H9 (cell line): ENCODE data around the gene ACKR4. TPM values are rescaled to one million over a fixed set of nuclear protein-coding genes. Genes with fewer than 3 reads are reported as not detected.

ENCODE experiments used
- DNase-seq: peaks from one replicate; pipeline ENCODE4 v3.0.0-alpha.2; 2017
- H2AFZ ChIP-seq: one replicate; pipeline ENCODE4 v1.6.1; 2013; ENCODE audit warnings: mild to moderate bottlenecking, low read length, control low read depth, moderate library complexity
- H2AK5ac ChIP-seq: 2 replicates; pipeline ENCODE4 v1.6.1; 2013; ENCODE audit warnings: low read length, control low read depth, mixed read lengths; ENCODE audit not compliant: insufficient read length
- H2BK120ac ChIP-seq: one replicate; pipeline ENCODE4 v1.6.1; 2013; ENCODE audit warnings: low read depth, mild to moderate bottlenecking, low read length, control low read depth, inconsistent platforms; ENCODE audit not compliant: poor library complexity, severe bottlenecking
- H2BK12ac ChIP-seq: 2 replicates; pipeline ENCODE4 v1.6.1; 2013; ENCODE audit warnings: low read length, control low read depth, mixed read lengths, low read depth; ENCODE audit not compliant: insufficient read length
- H2BK15ac ChIP-seq: 2 replicates; pipeline ENCODE4 v1.6.1; 2013; ENCODE audit warnings: low read depth, low read length, control low read depth
- H2BK20ac ChIP-seq: one replicate; pipeline ENCODE4 v1.6.1; 2013; ENCODE audit warnings: low read depth, mild to moderate bottlenecking, low read length, control low read depth, inconsistent platforms; ENCODE audit not compliant: poor library complexity, severe bottlenecking
- H2BK5ac ChIP-seq: 2 replicates; pipeline ENCODE4 v1.6.1; 2013; ENCODE audit warnings: low read length, control low read depth, mixed read lengths; ENCODE audit not compliant: insufficient read length
- H3K14ac ChIP-seq: 2 replicates; pipeline ENCODE4 v1.6.1; 2013; ENCODE audit warnings: low read length, control low read depth; ENCODE audit not compliant: insufficient read depth
- H3K18ac ChIP-seq: 2 replicates; pipeline ENCODE4 v1.6.1; 2013; ENCODE audit warnings: low read depth, mild to moderate bottlenecking, mixed read lengths, low read length, control low read depth; ENCODE audit not compliant: insufficient read length
- H3K23ac ChIP-seq: 2 replicates; pipeline ENCODE4 v1.6.1; 2013; ENCODE audit warnings: low read length, control low read depth, mixed read lengths, low read depth; ENCODE audit not compliant: insufficient read length
- H3K23me2 ChIP-seq: 2 replicates; pipeline ENCODE4 v1.6.1; 2013; ENCODE audit warnings: low read depth, mild to moderate bottlenecking, mixed read lengths, low read length, control low read depth; ENCODE audit not compliant: insufficient read length, poor library complexity, severe bottlenecking
- H3K27ac ChIP-seq: 2 replicates; pipeline ENCODE4 v1.5.1; 2013; ENCODE audit warnings: low read length, control low read depth, mixed read lengths, low read depth; ENCODE audit not compliant: insufficient read length
- H3K27me3 ChIP-seq: 2 replicates; pipeline ENCODE4 v1.6.1; 2013; ENCODE audit warnings: low read length, control low read depth, inconsistent platforms; ENCODE audit not compliant: insufficient read depth
- H3K4ac ChIP-seq: 2 replicates; pipeline ENCODE4 v1.6.1; 2013; ENCODE audit warnings: low read depth, mild to moderate bottlenecking, control low read depth, inconsistent platforms, low read length, moderate library complexity
- H3K4me1 ChIP-seq: 2 replicates; pipeline ENCODE4 v1.6.1; 2013; ENCODE audit warnings: low read length, control low read depth, inconsistent platforms; ENCODE audit not compliant: insufficient read depth
- H3K4me2 ChIP-seq: 2 replicates; pipeline ENCODE4 v1.6.1; 2013; ENCODE audit warnings: low read length, control low read depth, mixed read lengths; ENCODE audit not compliant: insufficient read length, insufficient read depth
- H3K56ac ChIP-seq: 2 replicates; pipeline ENCODE4 v1.6.1; 2013; ENCODE audit warnings: low read depth, mild to moderate bottlenecking, mixed read lengths, low read length, control low read depth; ENCODE audit not compliant: insufficient read length
- H3K79me1 ChIP-seq: 2 replicates; pipeline ENCODE4 v1.6.1; 2013; ENCODE audit warnings: low read depth, mild to moderate bottlenecking, moderate library complexity, low read length, control low read depth, inconsistent platforms; ENCODE audit not compliant: insufficient read depth, poor library complexity, severe bottlenecking
- H3K79me2 ChIP-seq: 2 replicates; pipeline ENCODE4 v1.6.1; 2013; ENCODE audit warnings: low read length, control low read depth, inconsistent platforms; ENCODE audit not compliant: insufficient read depth
- H3K9ac ChIP-seq: 2 replicates; pipeline ENCODE4 v1.6.1; 2013; ENCODE audit warnings: low read length, control low read depth, mixed read lengths; ENCODE audit not compliant: insufficient read length; ENCODE audit errors: extremely low read depth
- H3K9me3 ChIP-seq: one replicate; pipeline ENCODE4 v1.6.1; 2013; ENCODE audit warnings: low read depth, low read length, inconsistent platforms; ENCODE audit not compliant: control insufficient read depth
- H3T11ph ChIP-seq: one replicate; pipeline ENCODE4 v1.6.1; 2013; ENCODE audit warnings: mild to moderate bottlenecking, low read length, control low read depth, inconsistent platforms
- H4K20me1 ChIP-seq: one replicate; pipeline ENCODE4 v1.6.1; 2013; ENCODE audit not compliant: control insufficient read depth, insufficient read length, insufficient read depth
- H4K5ac ChIP-seq: 2 replicates; pipeline ENCODE4 v1.6.1; 2013; ENCODE audit warnings: low read depth, mild to moderate bottlenecking, mixed read lengths, low read length, control low read depth; ENCODE audit not compliant: insufficient read length
- H4K8ac ChIP-seq: replicated peaks from 2 replicates; pipeline ENCODE4 v1.6.1; 2013; ENCODE audit warnings: low read length, control low read depth, mixed read lengths, low read depth; ENCODE audit not compliant: insufficient read length
- H4K91ac ChIP-seq: 2 replicates; pipeline ENCODE4 v1.6.1; 2013; ENCODE audit warnings: low read depth, mild to moderate bottlenecking, moderate library complexity, mixed read lengths, low read length, control low read depth; ENCODE audit not compliant: insufficient read length
- H3K27ac Mint-ChIP-seq, 3 experiments: 2 replicates in 2 of 3; 3 replicates in 1 of 3; pipeline ENCODE4 v1.8.0; 2020 to 2021; ENCODE audit warnings: mixed read lengths in 3 of 3, mild to moderate bottlenecking in 1 of 3, moderate library complexity in 1 of 3
- H3K27me3 Mint-ChIP-seq: 2 replicates; pipeline ENCODE4 v1.8.0; 2021; ENCODE audit warnings: low read depth, mild to moderate bottlenecking, moderate library complexity, mixed read lengths
- H3K36me3 Mint-ChIP-seq, 3 experiments: 2 replicates in 2 of 3; 3 replicates in 1 of 3; pipeline ENCODE4 v1.8.0; 2020 to 2021; ENCODE audit warnings: low read depth in 3 of 3, mixed read lengths in 3 of 3; ENCODE audit not compliant: insufficient read depth in 1 of 3
- H3K4me1 Mint-ChIP-seq, 2 experiments: 2 replicates each; pipeline ENCODE4 v1.8.0; 2020; ENCODE audit warnings: mixed read lengths in 2 of 2
- H3K4me3 Mint-ChIP-seq, 2 experiments: 2 replicates in 1 of 2; 3 replicates in 1 of 2; pipeline ENCODE4 v1.8.0; 2020 to 2021; ENCODE audit warnings: mild to moderate bottlenecking in 2 of 2, mixed read lengths in 2 of 2, moderate library complexity in 1 of 2
- H3K9me3 Mint-ChIP-seq, 2 experiments: 2 replicates in 1 of 2; 3 replicates in 1 of 2; pipeline ENCODE4 v1.8.0; 2020; ENCODE audit warnings: mild to moderate bottlenecking in 2 of 2, mixed read lengths in 2 of 2, moderate library complexity in 1 of 2
- CTCF ChIP-seq: fragments of 200-600 bp; sonication (generic); conservative IDR thresholded peaks from 3 replicates; pipeline ENCODE4 v1.8.0; 2021; ENCODE audit warnings: antibody characterized with exemption, mild to moderate bottlenecking
- total RNA-seq: library from RNA; stranded (reverse); gene quantifications from 2 replicates; pipeline ENCODE4 v1.2.1, GENCODE V29; 2021

ACKR4 gene
- total RNA-seq, 1 experiment from 2014 or later = not detected

- TF ChIP-seq CTCF = no peak
- Histone ChIP-seq H3K4me2 (no peak overlapping the region), H2BK120ac (no peak overlapping the region), H3K56ac (no peak overlapping the region), H3K9ac (no peak overlapping the region), H3K14ac (no peak overlapping the region), H4K5ac (no peak overlapping the region), H4K8ac (no peak overlapping the region), H3K27me3 (no peaks in the 10 kb centered on the region), H2BK15ac (no peak overlapping the region), H3T11ph (no peak overlapping the region), H3K4me1 (peaks cover 4% of the 10 kb centered on the region; the same call in 1 of the 2 replicates), H4K20me1 (no peaks in the 10 kb centered on the region), H3K18ac (no peak overlapping the region), H2BK20ac (no peak overlapping the region), H3K4ac (no peak overlapping the region), H2AK5ac (no peak overlapping the region), H3K23ac (no peak overlapping the region), H3K79me2 (no peaks in the 10 kb centered on the region), H2AFZ (no peak overlapping the region), H4K91ac (no peak overlapping the region), H3K79me1 (no peaks in the 10 kb centered on the region), H3K9me3 (no peaks in the 10 kb centered on the region), H3K27ac (no peak overlapping the region), H2BK12ac (no peak overlapping the region), H3K23me2 (no peaks in the 10 kb centered on the region), H2BK5ac (no peak overlapping the region)
- H3K27ac Mint-ChIP-seq = no peak overlapping the region
- no peak for DNase-seq
- H3K27me3 Mint-ChIP-seq = no peaks in the 10 kb centered on the region
- no peak overlapping the region for H3K4me3 Mint-ChIP-seq
- peaks cover 5 to 6% of the 10 kb centered on the region in 2 experiments for H3K4me1 Mint-ChIP-seq
- peaks cover 0 to 3% (median 0%) of the 10 kb centered on the region in 3 experiments; a peak in 3 of 7 replicates for H3K36me3 Mint-ChIP-seq
- no peaks in the 10 kb centered on the region for H3K9me3 Mint-ChIP-seq
These were observed 744 bp upstream of the ACKR4 start for GRCh38 chr3:132596326-132596725.
